Measurements from ENCODE around the gene LPAR6. TPM values are rescaled to one million over a fixed set of nuclear protein-coding genes. Genes with fewer than 3 reads are reported as not detected.

The LPAR6 gene
- total RNA-seq, 4 donors from 2014 or later = 6.5 to 25.4 (median 15.7) TPM

GRCh38 chr13:48436661-48437288 is 23.9 kb upstream of the LPAR6 start:
- no peak for ATAC-seq
- no peaks in the 10 kb centered on the region for H3K27me3 ChIP-seq
- peaks cover 0 to 32% (median 2%) of the 10 kb centered on the region in 3 donors for H3K4me1 ChIP-seq
- H3K27ac ChIP-seq = peak overlapping the region in 3 of 4 donors; percentile 1 to 22 (median 10)
- no peaks in the 10 kb centered on the region for H3K36me3 ChIP-seq
- WGBS, 2 donors (ENCODE audit: low coverage in 1 of 2) = 67 to 79% methylated on average over 2 of the region's 2 CpGs
- no peak overlapping the region for H3K4me3 ChIP-seq
- TF ChIP-seq POLR2AphosphoS5 (IDR thresholded peaks at IDR 0.05) (no peak), EP300 (IDR thresholded peaks at IDR 0.05) (no peak), POLR2A (IDR thresholded peaks at IDR 0.05) (no peak)
- TF ChIP-seq, protein P1, sequence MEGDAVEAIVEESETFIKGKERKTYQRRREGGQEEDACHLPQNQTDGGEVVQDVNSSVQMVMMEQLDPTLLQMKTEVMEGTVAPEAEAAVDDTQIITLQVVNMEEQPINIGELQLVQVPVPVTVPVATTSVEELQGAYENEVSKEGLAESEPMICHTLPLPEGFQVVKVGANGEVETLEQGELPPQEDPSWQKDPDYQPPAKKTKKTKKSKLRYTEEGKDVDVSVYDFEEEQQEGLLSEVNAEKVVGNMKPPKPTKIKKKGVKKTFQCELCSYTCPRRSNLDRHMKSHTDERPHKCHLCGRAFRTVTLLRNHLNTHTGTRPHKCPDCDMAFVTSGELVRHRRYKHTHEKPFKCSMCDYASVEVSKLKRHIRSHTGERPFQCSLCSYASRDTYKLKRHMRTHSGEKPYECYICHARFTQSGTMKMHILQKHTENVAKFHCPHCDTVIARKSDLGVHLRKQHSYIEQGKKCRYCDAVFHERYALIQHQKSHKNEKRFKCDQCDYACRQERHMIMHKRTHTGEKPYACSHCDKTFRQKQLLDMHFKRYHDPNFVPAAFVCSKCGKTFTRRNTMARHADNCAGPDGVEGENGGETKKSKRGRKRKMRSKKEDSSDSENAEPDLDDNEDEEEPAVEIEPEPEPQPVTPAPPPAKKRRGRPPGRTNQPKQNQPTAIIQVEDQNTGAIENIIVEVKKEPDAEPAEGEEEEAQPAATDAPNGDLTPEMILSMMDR (IDR thresholded peaks at IDR 0.05) = no peak
- no peaks in the 10 kb centered on the region for H3K9me3 ChIP-seq

DNA sequence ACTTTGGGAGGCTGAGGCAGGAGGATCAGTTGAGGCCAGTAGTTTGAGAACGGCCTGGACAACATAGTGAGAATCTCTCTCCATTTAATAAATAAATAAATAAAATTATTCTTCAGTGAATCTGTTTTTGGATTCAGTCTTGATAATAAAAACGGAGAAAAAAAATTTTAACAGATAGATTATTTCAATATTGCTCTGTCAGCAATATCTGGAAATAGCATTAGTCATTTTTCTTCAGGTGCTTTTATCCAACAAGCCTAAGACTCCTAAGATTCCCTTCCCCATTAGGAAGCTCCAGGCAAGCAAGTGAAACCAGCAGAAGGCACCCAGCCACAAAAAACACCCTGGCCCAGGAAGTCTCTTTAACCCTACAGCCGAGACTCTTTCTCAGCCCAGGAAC is 21.3 kb upstream of the LPAR6 start:
- Histone ChIP-seq H3K4me1 (peaks cover 0 to 51% (median 2%) of the 10 kb centered on the region in 3 donors), H3K4me3 (no peak overlapping the region), H3K9me3 (no peaks in the 10 kb centered on the region), H3K27ac (no peak overlapping the region), H3K36me3 (no peaks in the 10 kb centered on the region), H3K27me3 (no peaks in the 10 kb centered on the region)
- 94 to 95% methylated on average over 2 to 3 of the region's 3 CpGs for WGBS, 2 donors (ENCODE audit: low coverage in 1 of 2)
- no peak for ATAC-seq
- TF ChIP-seq EP300 (IDR thresholded peaks at IDR 0.05) (no peak), POLR2AphosphoS5 (IDR thresholded peaks at IDR 0.05) (no peak), POLR2A (IDR thresholded peaks at IDR 0.05) (no peak)
- TF ChIP-seq, protein P1 (IDR thresholded peaks at IDR 0.05) = no peak

DNA sequence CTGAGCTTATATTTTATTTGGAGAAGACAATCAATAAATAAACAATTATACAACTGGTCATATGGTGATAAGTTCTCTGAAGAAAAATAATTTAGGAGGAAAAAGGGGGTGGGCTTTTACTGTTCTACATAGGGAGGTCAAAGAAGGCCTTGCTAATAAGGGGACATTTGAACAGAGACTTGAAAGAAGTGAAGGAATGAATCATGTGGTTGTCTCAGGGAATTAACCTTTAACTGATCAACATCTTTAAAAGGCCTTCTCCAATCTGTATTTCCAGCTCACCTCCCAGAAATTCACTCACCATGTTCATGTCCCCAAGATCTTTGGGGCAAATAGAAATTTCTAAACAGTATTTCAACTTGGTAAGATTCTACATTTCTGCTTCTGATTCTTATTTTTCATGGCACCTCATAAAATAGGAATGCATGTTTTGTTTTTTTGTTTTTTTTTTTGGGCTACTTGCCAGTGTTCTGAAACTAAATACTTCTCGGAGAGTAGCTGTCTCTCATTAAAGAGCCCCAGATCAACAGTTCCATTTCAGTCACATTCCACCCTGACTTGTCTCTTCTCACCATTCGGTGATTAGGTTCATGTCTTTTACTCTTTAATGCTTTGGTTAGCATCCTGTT is 19.2 kb upstream of the LPAR6 start:
- Histone ChIP-seq H3K27ac (peak overlapping the region in 1 of 4 donors; percentile 21), H3K36me3 (no peaks in the 10 kb centered on the region), H3K27me3 (no peaks in the 10 kb centered on the region), H3K9me3 (no peaks in the 10 kb centered on the region), H3K4me1 (peaks cover 0 to 46% (median 2%) of the 10 kb centered on the region in 3 donors), H3K4me3 (no peak overlapping the region)
- WGBS, 2 donors (ENCODE audit: low coverage in 1 of 2) = 36 to 49% methylated on average over 2 of the region's 2 CpGs
- TF ChIP-seq, protein P1 (IDR thresholded peaks at IDR 0.05) = no peak
- no peak for TF ChIP-seq EP300 (IDR thresholded peaks at IDR 0.05)
- no peak for TF ChIP-seq POLR2AphosphoS5 (IDR thresholded peaks at IDR 0.05)
- TF ChIP-seq POLR2A (IDR thresholded peaks at IDR 0.05) = no peak
- ATAC-seq = no peak

- H3K27me3 ChIP-seq = no peaks in the 10 kb centered on the region
- no peak overlapping the region for H3K4me3 ChIP-seq
- no peak for TF ChIP-seq POLR2AphosphoS5 (IDR thresholded peaks at IDR 0.05)
- TF ChIP-seq, protein P1 (IDR thresholded peaks at IDR 0.05) = no peak
- no peak for TF ChIP-seq POLR2A (IDR thresholded peaks at IDR 0.05)
- TF ChIP-seq EP300 (IDR thresholded peaks at IDR 0.05) = no peak
- H3K27ac ChIP-seq = peak overlapping the region in 1 of 4 donors; percentile 8
- H3K36me3 ChIP-seq = peaks cover 0 to 6% of the 10 kb centered on the region in 2 donors
- H3K9me3 ChIP-seq = no peaks in the 10 kb centered on the region
- WGBS, 2 donors (ENCODE audit: low coverage in 1 of 2) = 65 to 69% methylated on average over 5 of the region's 5 CpGs
- peaks cover 0 to 39% (median 2%) of the 10 kb centered on the region in 3 donors for H3K4me1 ChIP-seq
- no peak for ATAC-seq
Observed at GRCh38 chr13:48431431-48431830, 18.5 kb upstream of the LPAR6 start.

GRCh38 chr13:48429886-48430285 is 17.0 kb upstream of the LPAR6 start:
- H3K27ac ChIP-seq = no peak overlapping the region
- H3K4me1 ChIP-seq = peaks cover 0 to 35% (median 2%) of the 10 kb centered on the region in 3 donors
- peaks cover 0 to 8% of the 10 kb centered on the region in 2 donors for H3K36me3 ChIP-seq
- no peak for ATAC-seq
- H3K9me3 ChIP-seq = no peaks in the 10 kb centered on the region
- TF ChIP-seq, protein P1 (IDR thresholded peaks at IDR 0.05) = no peak
- no peak for TF ChIP-seq POLR2A (IDR thresholded peaks at IDR 0.05)
- TF ChIP-seq POLR2AphosphoS5 (IDR thresholded peaks at IDR 0.05) = no peak
- no peak for TF ChIP-seq EP300 (IDR thresholded peaks at IDR 0.05)
- no peak overlapping the region for H3K4me3 ChIP-seq
- H3K27me3 ChIP-seq = no peaks in the 10 kb centered on the region
